HG03469 (cell line): ENCODE data around the gene USP48.
"Not testable (repeated sequence)": the region's sequence is repeated elsewhere in the genome, so short reads cannot be mapped to it uniquely, and the experiment has no call there.

Experiments used
- ATAC-seq: cut with Tn5 transposase; IDR thresholded peaks from one replicate; pipeline ENCODE4 v1.9.1; 2021; ENCODE audit warnings: mild to moderate bottlenecking, moderate library complexity, moderate number of reproducible peaks; ENCODE audit not compliant: unreplicated experiment

USP48 gene

GRCh38 chr1:21814981-21815582, 32.1 kb upstream of the USP48 start:
- no peak for ATAC-seq

- no peak for ATAC-seq
Observed at GRCh38 chr1:21814241-21814918, 31.4 kb upstream of the USP48 start.

- no peak for ATAC-seq
Observed at GRCh38 chr1:21813542-21813941, 30.6 kb upstream of the USP48 start.

GRCh38 chr1:21811875-21812305, 28.9 kb upstream of the USP48 start, which contains the start of gene LDLRAD2:
Gene LDLRAD2 (plus strand): TSS chr1:21812265. CDS start chr1:21812452, 187 bp downstream.
- no peak for ATAC-seq

GRCh38 chr1:21804536-21804935, 21.6 kb upstream of the USP48 start:
- no peak for ATAC-seq

GRCh38 chr1:21801100-21801499, 18.2 kb upstream of the USP48 start:
- no peak for ATAC-seq

GRCh38 chr1:21799730-21800129, 16.8 kb upstream of the USP48 start:
- ATAC-seq = no peak

- no peak for ATAC-seq
Observed at GRCh38 chr1:21795075-21795474, 12.1 kb upstream of the USP48 start.

GRCh38 chr1:21794656-21795055, 11.7 kb upstream of the USP48 start:
- no peak for ATAC-seq

- ATAC-seq = no peak
Observed at GRCh38 chr1:21793104-21793503, 10.2 kb upstream of the USP48 start.

GRCh38 chr1:21786640-21787039, 3.7 kb upstream of the USP48 start:
- ATAC-seq = no peak

GRCh38 chr1:21785764-21786163, 2.8 kb upstream of the USP48 start:
- not testable (repeated sequence) for ATAC-seq

- peak; percentile 52 for ATAC-seq
Observed at GRCh38 chr1:21783679-21784603, 992 bp upstream of the USP48 start.

- no peak for ATAC-seq
Observed at GRCh38 chr1:21782349-21782867, 541 bp downstream of the USP48 start.

- ATAC-seq = no peak
Observed at GRCh38 chr1:21781815-21782348, 1.1 kb downstream of the USP48 start.

- ATAC-seq = no peak
Observed at GRCh38 chr1:21779613-21780521, 3.1 kb downstream of the USP48 start.

GRCh38 chr1:21778405-21778727, 4.6 kb downstream of the USP48 start:
- no peak for ATAC-seq

- not testable (repeated sequence) for ATAC-seq
Observed at GRCh38 chr1:21776925-21777324, 6.0 kb downstream of the USP48 start.

GRCh38 chr1:21775985-21776562, 6.9 kb downstream of the USP48 start:
- ATAC-seq = no peak

GRCh38 chr1:21775550-21775914, 7.4 kb downstream of the USP48 start:
- ATAC-seq = no peak
